Stimulated activated CD4-positive, alpha-beta T cell treated with anti-CD3 and anti-CD28 coated beads, Interleukin-1b, Interleukin-23, amount 100 ng/mL, for 24 hours (primary cell): ENCODE measurements around the gene ATOSB.

Experiments
- DNase-seq, 4 experiments: peaks; one replicate each; pipeline ENCODE4 v3.0.0-alpha.2; 2020; ENCODE audit warnings: low read depth in 4 of 4, low spot score in 1 of 4

The ATOSB gene

DNA sequence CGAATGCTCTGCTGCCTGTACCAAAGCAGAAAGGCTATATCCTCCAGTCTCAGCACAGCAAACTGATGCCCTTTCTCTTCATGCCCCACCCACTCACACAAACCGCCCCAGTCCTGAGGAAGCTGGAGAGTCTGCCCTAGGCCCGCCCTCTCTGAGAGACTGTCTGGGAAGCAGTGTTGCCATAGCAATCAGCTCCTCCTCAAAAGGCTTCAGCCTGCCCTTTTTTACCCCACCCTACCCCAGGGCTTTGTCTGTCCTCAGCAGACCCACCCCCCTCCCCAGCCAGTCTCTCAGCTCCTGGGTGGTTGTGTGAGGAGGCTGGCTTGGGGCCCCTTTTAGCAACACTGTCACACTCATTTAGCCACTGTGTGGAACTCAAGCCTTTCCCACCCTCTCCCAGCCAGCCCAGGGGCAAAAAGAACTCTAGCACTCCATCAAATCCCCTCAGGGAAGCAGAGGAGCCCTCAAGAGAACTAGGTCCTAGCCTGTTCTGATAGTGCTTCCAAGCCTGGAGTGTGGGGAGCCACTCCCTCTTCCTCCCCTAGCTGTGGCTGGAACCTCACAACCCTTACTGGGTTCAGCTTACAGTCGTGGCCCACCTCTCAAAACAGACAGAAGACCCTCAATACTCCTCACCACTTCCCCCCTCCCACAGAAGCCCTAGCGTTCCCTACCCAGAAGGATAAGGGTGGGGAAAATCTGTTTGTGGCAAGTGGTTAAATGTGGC lies 1.4 kb downstream of the ATOSB start:
- peak in 2 of 4 experiments; percentile 45 to 53 for DNase-seq

GRCh38 chr9:35112257-35113020 lies 3.2 kb downstream of the ATOSB start:
- no peak for DNase-seq

GRCh38 chr9:35111001-35111933 lies 4.4 kb downstream of the ATOSB start:
- peak; percentile 85 to 94 (median 92) for DNase-seq

DNA sequence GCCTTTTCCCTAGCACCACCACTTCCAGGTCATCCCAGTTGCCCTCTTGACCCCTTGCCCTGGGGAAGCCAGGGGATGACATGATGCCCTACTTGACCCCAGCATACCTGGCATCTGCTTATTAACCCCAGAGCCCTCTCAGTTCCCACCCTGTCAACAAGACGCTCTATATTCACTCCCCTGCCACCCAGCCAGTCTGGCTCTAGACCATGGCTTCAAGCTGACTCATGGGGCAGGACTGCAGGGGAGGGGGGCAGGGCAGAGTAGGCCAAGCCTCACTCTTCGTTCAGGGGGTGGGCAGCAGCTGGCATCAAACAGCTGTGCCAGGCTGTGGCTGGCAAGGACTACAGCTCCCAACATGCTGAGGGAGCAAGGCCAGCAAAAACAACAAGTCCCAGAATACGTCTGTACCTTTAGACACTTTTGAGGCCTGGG lies 5.3 kb downstream of the ATOSB start:
- DNase-seq: no peak

- DNase-seq: no peak
These were observed 6.6 kb downstream of the ATOSB start for GRCh38 chr9:35108946-35109575.

DNA sequence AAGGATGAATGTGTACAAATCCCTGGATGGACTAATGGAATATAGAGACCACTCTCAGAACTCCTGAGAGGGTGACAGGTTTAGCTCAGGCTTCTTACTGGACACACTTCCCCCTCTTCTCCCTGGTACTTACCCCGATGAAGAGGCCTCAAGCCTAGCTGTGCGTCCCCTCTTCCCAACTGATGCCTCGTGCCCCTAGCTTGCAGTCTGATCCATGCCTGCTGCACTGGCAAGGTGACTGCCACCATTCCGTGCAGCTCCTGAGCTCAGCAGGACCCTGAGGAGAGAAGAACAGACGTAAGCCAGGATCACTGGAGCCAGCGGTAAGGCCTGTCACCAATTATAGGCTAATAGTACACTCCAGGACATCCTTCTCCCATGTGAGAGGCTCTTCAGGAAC lies 7.2 kb downstream of the ATOSB start:
- DNase-seq: no peak

- DNase-seq: no peak
These were observed 8.1 kb downstream of the ATOSB start for GRCh38 chr9:35107297-35108290.

DNA sequence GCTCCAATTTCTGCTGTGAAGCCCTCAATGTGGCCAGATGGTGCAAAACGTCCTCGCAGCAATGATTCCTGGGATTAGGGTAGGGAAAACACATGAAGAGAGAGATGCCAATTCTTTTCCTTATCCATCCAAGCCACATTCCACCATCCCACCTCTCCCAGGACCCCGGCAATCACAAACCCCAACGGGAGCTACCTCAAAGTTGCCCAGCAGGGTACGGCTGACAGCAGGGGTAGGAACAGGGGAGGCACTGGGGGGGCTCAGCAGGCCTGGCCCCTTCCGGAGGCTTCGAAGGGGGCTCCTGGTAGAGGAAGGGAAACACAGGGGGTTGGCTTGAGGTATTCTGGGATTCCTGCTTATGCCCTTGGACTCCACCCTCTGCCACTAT lies 9.3 kb downstream of the ATOSB start:
- DNase-seq: no peak

DNA sequence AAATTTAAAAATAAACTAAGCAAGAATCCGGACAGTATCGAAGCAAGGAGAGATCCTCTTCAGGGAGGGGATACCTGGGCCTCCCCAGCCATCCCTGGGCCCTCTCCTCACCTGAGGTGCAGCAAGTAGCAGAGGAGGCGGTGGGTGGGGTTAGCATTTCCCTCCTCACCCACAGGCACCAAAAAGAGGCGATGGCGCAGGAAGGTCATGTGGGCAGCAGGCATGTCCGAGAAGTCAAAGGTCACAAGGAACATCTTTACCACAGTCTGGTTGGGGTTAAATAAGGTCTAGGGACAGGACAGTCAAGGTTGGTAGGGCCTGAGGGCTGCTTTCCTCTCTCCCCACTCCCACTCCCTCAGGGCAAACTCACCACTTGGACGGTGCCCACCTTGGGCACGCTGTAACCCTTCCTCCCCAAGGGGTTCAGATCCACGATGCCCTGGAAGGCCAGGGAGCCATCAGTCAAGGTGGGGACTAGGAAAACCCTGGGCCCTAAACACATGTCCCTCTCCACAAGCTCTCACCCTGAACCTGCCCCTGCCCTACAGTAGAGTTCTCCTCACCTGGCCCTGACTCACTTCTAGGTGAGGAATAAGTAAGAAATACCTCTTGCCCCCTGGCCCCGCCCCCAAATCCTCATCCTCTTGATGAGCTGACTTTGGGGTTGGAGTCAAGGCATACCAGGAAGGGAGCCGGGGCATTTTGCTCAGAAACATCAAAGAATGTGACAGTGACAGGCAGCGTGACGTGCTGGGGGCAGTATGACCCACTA lies 9.9 kb downstream of the ATOSB start:
- DNase-seq: no peak

DNA sequence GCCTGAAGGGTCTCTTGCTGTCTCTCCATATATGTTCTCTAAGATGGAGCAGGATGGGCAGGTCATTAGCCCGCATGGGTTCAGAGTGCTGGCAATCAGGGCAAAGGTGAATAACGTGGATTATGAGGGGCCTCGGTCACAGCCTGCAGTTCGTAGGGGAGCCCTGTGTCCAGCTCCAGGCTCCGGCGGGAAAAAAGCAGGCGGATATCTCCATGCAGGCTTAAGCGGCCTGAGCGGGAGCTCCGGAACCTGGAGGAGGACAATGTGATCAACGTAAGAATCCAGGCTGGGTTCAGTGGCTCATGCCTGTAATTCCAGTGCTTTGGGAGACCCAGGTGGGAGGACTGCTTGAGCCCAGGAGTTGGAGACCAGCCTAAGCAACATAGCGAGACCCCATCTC lies 10.5 kb downstream of the ATOSB start:
- DNase-seq: no peak

DNA sequence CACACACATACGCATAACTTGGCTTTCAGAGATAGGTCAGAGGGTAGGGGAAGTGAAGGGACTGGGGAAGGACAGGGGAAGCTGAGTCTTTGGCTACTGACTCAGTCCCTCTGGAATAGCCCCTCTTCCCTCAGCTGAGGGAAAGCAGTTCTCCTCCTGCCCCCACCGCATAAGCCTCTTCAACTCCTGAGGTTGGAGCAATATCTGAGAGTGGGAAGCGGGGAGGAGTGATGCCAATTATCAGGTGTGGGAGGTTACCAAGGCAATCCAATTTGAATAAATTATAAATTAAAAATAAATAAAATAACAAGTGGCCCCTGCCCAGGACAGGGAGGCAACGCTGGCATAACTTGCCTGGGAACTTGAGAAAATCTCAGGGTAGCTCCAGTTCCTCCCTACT lies 11.1 kb downstream of the ATOSB start:
- DNase-seq: no peak

- DNase-seq: no peak
These were observed 11.9 kb downstream of the ATOSB start for GRCh38 chr9:35103660-35104191.

DNA sequence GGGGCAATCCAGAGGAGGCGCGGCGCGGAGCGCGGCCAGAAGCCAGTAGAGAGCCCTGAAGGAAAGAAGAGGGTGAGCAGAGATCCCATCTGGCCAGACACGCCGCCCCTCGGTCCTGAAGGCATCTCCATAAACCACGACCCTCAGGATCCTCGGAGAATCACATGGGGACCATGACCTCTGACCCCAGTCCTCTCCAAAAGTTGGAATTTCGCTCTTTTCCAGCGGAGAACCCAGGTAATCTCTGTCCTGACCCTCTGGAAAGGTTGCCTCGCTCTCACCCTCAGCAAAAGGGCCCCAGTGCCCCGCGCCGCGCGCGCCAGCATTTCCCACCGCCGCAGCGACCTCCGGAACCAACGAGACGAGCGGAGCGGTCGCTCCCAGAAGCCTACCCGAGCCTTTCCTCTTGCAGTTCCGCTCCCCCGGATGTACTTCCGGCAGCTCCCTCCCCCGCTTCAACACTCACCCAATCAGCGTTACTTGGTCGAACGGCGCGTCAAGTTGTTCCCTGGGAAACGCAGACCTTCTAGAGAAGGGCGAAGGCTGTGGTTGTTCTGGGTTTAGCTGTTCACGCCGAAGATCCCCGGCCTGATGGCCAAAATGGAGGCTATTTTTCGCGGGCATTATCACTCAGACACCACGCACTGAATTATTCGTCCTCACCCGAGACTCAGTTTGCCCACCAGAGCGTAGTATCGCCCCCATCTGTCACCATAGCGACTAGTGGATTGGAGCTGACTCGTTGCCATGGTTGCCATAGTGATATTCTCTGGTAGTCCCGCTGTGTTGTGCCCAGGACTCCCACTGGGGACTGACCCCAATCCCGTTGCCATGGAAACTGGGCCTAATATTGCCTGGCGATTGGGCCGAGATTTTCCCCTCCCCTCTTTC lies 12.6 kb downstream of the ATOSB start, which contains the start of gene STOML2:
Gene STOML2 (minus strand): TSS at position 363 of the 891 bp plus-strand sequence. CDS start 37 bp downstream, at position 326.
- DNase-seq: peak; percentile 80 to 88 (median 84)

DNA sequence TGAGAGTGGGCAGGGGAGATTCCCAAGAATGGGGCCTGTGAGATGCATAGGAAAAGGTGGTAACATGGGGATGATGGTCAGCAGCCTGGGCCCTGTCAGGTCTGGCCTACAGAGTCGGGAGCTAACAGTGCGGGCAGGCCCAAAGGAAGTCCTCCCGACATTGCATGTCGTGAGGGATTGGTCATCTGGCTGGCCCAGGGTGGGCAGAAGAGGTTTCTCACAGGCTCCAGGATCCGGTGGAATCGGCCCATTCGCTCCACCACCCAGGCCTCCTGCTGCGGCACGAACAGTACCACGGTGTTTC lies 13.2 kb downstream of the ATOSB start:
- DNase-seq: no peak

DNA sequence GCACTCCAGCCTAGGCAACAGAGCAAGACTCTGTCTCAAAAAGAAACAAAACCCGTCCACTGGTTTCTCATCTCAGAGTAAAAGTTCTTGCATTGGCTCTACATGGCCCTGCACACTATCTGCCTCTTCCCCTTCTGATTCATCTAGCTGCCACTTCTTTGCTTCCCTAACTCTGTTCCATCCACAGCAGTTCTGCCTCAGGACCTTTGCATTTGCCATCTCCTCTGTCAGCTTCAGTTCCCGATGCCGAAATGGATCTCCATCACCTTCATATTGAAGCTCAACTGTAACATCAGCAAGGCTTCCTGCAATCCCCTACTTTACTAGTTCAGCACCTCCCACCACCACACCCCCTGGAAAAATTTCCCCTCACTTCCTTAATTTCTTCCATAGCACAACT lies 18.1 kb downstream of the ATOSB start:
- DNase-seq: no peak

DNA sequence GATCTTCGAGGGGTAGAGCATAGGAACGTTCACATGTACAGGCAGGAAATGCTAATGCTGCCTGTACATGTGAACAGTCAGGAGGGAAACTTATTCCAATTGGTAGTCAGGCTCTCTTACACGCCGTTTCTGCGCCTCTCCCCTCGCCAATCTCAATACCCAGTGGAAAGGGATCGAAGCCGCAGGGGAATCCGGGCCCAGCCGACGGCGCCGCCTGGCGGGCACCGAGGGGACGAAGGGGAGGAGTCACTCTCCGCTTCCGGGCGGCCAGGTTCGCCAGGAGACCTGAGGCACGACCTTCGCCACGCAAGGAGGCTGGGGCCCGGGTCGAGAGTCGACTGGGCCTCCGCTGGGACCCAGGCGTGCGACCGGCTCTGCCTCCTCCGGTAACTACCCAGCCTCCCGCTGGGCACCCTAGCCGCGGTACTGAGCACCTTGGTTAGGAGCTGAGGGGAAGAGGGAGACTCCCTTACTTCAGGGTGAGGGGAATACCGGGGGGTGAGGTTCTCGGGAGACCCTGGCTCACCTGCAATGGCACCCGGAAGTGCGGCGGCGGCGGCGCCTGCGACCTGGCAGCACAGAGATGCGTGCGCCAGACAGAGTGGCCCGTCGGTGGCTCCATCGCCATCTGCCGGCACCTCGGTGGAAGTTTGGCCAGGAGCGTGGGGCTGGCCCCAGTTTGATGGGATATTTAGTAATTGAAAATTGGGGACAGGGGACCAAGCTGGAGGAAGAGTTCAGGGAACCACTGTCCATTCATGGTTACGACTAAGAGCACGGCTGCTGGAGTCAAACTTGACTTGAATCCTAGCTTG lies 19.4 kb downstream of the ATOSB start, which contains the start of gene PIGO:
Gene PIGO (minus strand): TSS at position 557 of the 815 bp plus-strand sequence. CDS start 1,026 bp downstream, outside the sequence.
- DNase-seq: peak; percentile 77 to 87 (median 84)

GRCh38 chr9:35091536-35091935 lies 24.1 kb downstream of the ATOSB start:
- no peak for DNase-seq
